ENCODE data around the gene MKI67. TPM values are rescaled to one million over a fixed set of nuclear protein-coding genes. Genes with fewer than 3 reads are reported as not detected.
A peak's percentile ranks its signal among the peaks of the same experiment; 100 is the strongest.

MKI67 gene
- total and polyA plus RNA-seq, 10 of the 15 experiments (the other 5 are each of a cell fraction or from before 2014, with no cell fraction given) = 22.3 to 183 (median 82.9) TPM

DNA sequence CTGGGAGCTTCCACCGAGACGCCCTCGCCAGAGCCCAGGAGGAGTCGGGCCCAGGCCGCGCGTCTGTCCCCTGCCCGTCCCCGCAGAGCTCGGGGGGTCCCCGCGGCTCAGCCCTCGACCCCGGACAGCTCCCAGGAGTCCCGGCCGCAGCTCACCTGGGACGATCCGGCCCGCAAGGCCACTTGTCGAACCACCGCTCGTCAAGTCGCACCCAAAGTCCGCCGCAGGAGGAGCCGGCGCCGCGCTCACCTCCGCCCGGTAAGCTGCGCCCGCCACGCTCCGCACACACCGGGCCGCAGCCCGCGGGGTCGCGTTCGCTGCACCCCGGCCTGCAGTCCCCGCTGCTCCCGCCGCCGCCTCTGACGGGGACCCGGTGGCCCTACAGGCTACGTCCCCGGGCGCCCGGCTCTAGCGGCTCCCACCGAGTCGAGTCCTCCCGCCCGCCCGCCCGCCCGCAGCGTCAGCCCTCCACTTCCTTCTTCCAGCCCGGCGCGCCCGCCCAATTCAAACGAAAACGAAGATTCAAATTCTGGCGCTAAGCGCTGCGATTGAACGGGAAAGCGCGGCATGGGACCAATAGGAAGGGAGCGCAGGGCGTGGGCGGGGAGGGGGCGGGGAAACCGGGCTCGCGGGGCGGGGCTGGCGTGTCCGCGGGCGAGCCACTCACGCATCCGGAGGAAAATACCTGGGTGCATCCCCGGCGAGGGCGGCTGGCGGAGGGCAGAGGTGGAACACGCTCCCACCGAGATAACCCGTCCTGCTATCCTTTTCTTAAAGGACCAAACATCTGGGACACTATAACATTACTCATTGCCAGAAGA, at the start of gene MKI67 (continued):
- TF ChIP-seq FOS (IDR thresholded peaks at IDR 0.05; ENCODE audit: borderline replicate concordance, extremely low read depth, insufficient read length) (peak; percentile 48), BCL3 (IDR thresholded peaks at IDR 0.05; ENCODE audit: borderline replicate concordance, insufficient read depth, low read depth, low read length, poor library complexity, severe bottlenecking) (no peak), NFYB (IDR thresholded peaks at IDR 0.05; ENCODE audit: insufficient read depth, low read depth, low read length) (peak; percentile 86), RB1 (IDR thresholded peaks at IDR 0.05; ENCODE audit: borderline replicate concordance) (peak; percentile 25; the same call in 1 of the 2 replicates), EGR1 (IDR thresholded peaks at IDR 0.05; ENCODE audit: borderline replicate concordance in 1 of 2, low read depth in 2 of 2, low read length in 2 of 2) (peak in 1 of 2 experiments; percentile 96; a peak in 2 of 3 replicates), IKZF1 (conservative IDR thresholded peaks at IDR 0.05) (no peak), HCFC1 (IDR thresholded peaks at IDR 0.05; ENCODE audit: low read length) (no peak), IKZF2 (IDR thresholded peaks at IDR 0.05) (0 out of 4 replicates have a peak, but pooled peaks of 1 of the 2 experiments have one; percentile 44), POU2F2 (IDR thresholded peaks at IDR 0.05; ENCODE audit: borderline replicate concordance, low read depth, low read length) (peak; percentile 31; the same call in 1 of the 3 replicates), LARP7 (IDR thresholded peaks at IDR 0.05) (peak; percentile 70), SIN3A (IDR thresholded peaks at IDR 0.05; ENCODE audit: low read depth, low read length) (peak; percentile 99), CREB1 (IDR thresholded peaks at IDR 0.05; ENCODE audit: low read depth) (peak; percentile 21; the same call in 1 of the 2 replicates), ATF3 (IDR thresholded peaks at IDR 0.05; ENCODE audit: borderline replicate concordance, extremely low read depth, low read depth, low read length) (no peak), MYB (IDR thresholded peaks at IDR 0.05; ENCODE audit: borderline replicate concordance, low read depth, low read length) (no peak), ZBTB11 (CRISPR knock-in tag; IDR thresholded peaks at IDR 0.05) (no peak), PAX5 (IDR thresholded peaks at IDR 0.05; ENCODE audit: borderline replicate concordance, low read depth, low read length) (no peak), MEF2B (IDR thresholded peaks at IDR 0.05; ENCODE audit: partially characterized antibody, poor library complexity, severe bottlenecking) (no peak), NR2F1 (conservative IDR thresholded peaks at IDR 0.05) (no peak), YY1 (IDR thresholded peaks at IDR 0.05; ENCODE audit: low read depth, low read length) (peak; percentile 48; the same call in 1 of the 2 replicates)
- TF ChIP-seq, protein P1, sequence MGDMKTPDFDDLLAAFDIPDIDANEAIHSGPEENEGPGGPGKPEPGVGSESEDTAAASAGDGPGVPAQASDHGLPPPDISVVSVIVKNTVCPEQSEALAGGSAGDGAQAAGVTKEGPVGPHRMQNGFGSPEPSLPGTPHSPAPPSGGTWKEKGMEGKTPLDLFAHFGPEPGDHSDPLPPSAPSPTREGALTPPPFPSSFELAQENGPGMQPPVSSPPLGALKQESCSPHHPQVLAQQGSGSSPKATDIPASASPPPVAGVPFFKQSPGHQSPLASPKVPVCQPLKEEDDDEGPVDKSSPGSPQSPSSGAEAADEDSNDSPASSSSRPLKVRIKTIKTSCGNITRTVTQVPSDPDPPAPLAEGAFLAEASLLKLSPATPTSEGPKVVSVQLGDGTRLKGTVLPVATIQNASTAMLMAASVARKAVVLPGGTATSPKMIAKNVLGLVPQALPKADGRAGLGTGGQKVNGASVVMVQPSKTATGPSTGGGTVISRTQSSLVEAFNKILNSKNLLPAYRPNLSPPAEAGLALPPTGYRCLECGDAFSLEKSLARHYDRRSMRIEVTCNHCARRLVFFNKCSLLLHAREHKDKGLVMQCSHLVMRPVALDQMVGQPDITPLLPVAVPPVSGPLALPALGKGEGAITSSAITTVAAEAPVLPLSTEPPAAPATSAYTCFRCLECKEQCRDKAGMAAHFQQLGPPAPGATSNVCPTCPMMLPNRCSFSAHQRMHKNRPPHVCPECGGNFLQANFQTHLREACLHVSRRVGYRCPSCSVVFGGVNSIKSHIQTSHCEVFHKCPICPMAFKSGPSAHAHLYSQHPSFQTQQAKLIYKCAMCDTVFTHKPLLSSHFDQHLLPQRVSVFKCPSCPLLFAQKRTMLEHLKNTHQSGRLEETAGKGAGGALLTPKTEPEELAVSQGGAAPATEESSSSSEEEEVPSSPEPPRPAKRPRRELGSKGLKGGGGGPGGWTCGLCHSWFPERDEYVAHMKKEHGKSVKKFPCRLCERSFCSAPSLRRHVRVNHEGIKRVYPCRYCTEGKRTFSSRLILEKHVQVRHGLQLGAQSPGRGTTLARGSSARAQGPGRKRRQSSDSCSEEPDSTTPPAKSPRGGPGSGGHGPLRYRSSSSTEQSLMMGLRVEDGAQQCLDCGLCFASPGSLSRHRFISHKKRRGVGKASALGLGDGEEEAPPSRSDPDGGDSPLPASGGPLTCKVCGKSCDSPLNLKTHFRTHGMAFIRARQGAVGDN (IDR thresholded peaks at IDR 0.05) = no peak
